Measurements from ENCODE around the gene SCYL1. TPM values are rescaled to one million over a fixed set of nuclear protein-coding genes. Genes with fewer than 3 reads are reported as not detected.

The SCYL1 gene
- total and polyA plus RNA-seq, 2 of the 4 experiments (the other 2 are of a cell fraction): 96.4 to 150 TPM

GRCh38 chr11:65559951-65560537 is 35.2 kb downstream of the SCYL1 start:
- peaks cover 41% of the 10 kb centered on the region for H3K4me1 ChIP-seq (ENCODE audit: control insufficient read depth, insufficient read depth, low read length)
- H3K9me3 ChIP-seq (ENCODE audit: control insufficient read depth, insufficient read depth, low read length): no peaks in the 10 kb centered on the region
- H2BK120ac ChIP-seq (ENCODE audit: low read depth, low read length): peak overlapping the region; percentile 66
- H2AK5ac ChIP-seq (ENCODE audit: low read depth, low read length): peak overlapping the region; percentile 64
- no peaks in the 10 kb centered on the region for H3K36me3 ChIP-seq (ENCODE audit: control insufficient read depth, insufficient read depth, low read length)
- H3K4ac ChIP-seq (ENCODE audit: low read depth, low read length): peak overlapping the region; percentile 85
- peak overlapping the region; percentile 6; the same call in 1 of the 2 replicates for H3K18ac ChIP-seq (ENCODE audit: low read depth, low read length)
- peak overlapping the region in 1 of 2 experiments; percentile 93; a peak in 1 of 4 replicates for H4K8ac ChIP-seq (ENCODE audit: low read depth in 2 of 2, low read length in 2 of 2)
- H3K9me1 ChIP-seq (ENCODE audit: insufficient read depth, low read length): peaks cover 25% of the 10 kb centered on the region
- 0 out of 2 replicates have a peak, but pooled peaks have one; percentile 35 for TF ChIP-seq FOS (IDR thresholded peaks at IDR 0.05; ENCODE audit: low read depth, low read length)
- TF ChIP-seq SMC3 (IDR thresholded peaks at IDR 0.05; ENCODE audit: low read depth, low read length): no peak
- DNase-seq: peak; percentile 53
- peaks cover 6% of the 10 kb centered on the region; the same call in 1 of the 2 replicates for H4K20me1 ChIP-seq (ENCODE audit: insufficient read depth, low read length)
- H3K4me2 ChIP-seq (ENCODE audit: low read depth, low read length): no peak overlapping the region
- ChIA-PET CTCF (no interaction called here), POLR2A (ENCODE audit: unreplicated experiment) (no interaction called here)
- no peak overlapping the region for H3K9ac ChIP-seq (ENCODE audit: low read depth, low read length)
- H3K14ac ChIP-seq (replicated peaks; ENCODE audit: low read depth, low read length): no peak overlapping the region; the same call in 1 of the 2 replicates
- H2BK15ac ChIP-seq (ENCODE audit: low read depth, low read length): peak overlapping the region; percentile 5; the same call in 1 of the 3 replicates
- H3K27me3 ChIP-seq (ENCODE audit: control insufficient read depth, insufficient read depth, low read length): no peaks in the 10 kb centered on the region
- in situ Hi-C loops (cut with MboI; ENCODE audit: low sequenced_read_pairs) (no loop called here), dilution Hi-C loops (cut with HindIII; ENCODE audit: low sequenced_read_pairs, unreplicated experiment) (no loop called here), intact Hi-C loops (cut with micrococcal nuclease) (no loop called here)
- ATAC-seq (ENCODE audit: low read depth): no peak
- H3K79me1 ChIP-seq (ENCODE audit: low read depth in 1 of 2, low read length in 2 of 2): peaks cover 8 to 29% of the 10 kb centered on the region in 2 experiments; a peak in 3 of 4 replicates
- no peak overlapping the region for H3K4me3 ChIP-seq (ENCODE audit: insufficient read depth, low read depth, low read length)
- 60% methylated on average over 3 of the region's 5 CpGs; no CpG with 5 or more reads in 1 of the 2 experiments for WGBS, 2 experiments (ENCODE audit: extremely low coverage in 2 of 2, insufficient read length in 1 of 2)
- no peak overlapping the region; the same call in 1 of the 2 replicates for H4K5ac ChIP-seq (ENCODE audit: low read depth, low read length)
- H3K27ac ChIP-seq (ENCODE audit: insufficient read depth, low read length): peak overlapping the region; percentile 20
- peak overlapping the region; percentile 50 for H2BK5ac ChIP-seq (ENCODE audit: low read depth, low read length, poor library complexity, severe bottlenecking)
- H3K23ac ChIP-seq (ENCODE audit: low read depth, low read length): 0 out of 2 replicates have a peak overlapping the region, but pooled peaks have one; percentile 39
- H2AK9ac ChIP-seq (replicated peaks; ENCODE audit: low read depth, low read length, poor library complexity): peak overlapping the region; percentile 29
- H4K91ac ChIP-seq (ENCODE audit: insufficient read depth, low read depth, low read length): peak overlapping the region; percentile 46
- BruUV-seq (replicated peaks): no TSS peak
- peak overlapping the region; percentile 49; the same call in 1 of the 2 replicates for H2BK20ac ChIP-seq (ENCODE audit: low read depth, low read length)
- peak overlapping the region; percentile 91 for H2AFZ ChIP-seq (replicated peaks; ENCODE audit: low read length, poor library complexity)
- no peak overlapping the region for H3K56ac ChIP-seq (ENCODE audit: extremely low read depth, insufficient read depth, low read length)

Data from IMR-90 (cell line).